AG04450 (cell line): ENCODE data around the gene HOXD8. TPM values are rescaled to one million over a fixed set of nuclear protein-coding genes. Genes with fewer than 3 reads are reported as not detected.

ENCODE experiments used
- CTCF ChIA-PET: fragments of 300-600, 350-600 bp; formaldehyde crosslinking; extraction: SDS; loops from one replicate; lab custom pipeline; 2022; ENCODE audit warnings: antibody characterized with exemption, inconsistent platforms; lab: Charles Lee
- POLR2A ChIA-PET: fragments of 350-600 bp; formaldehyde crosslinking; extraction: SDS; loops from one replicate; lab custom pipeline; 2021; ENCODE audit warnings: antibody characterized with exemption, inconsistent platforms; lab: Yijun Ruan, JAX
- DNase-seq: peaks from one replicate; pipeline ENCODE4 v3.0.0-alpha.2; 2011; ENCODE audit warnings: low read depth, low spot score
- H3K27ac ChIP-seq: one replicate; pipeline ENCODE4 v1.5.1; 2012; ENCODE audit warnings: low read depth, low read length, control low read depth
- H3K27me3 ChIP-seq: one replicate; pipeline ENCODE4 v1.6.0; 2012; ENCODE audit warnings: low read length; ENCODE audit not compliant: control insufficient read depth, insufficient read depth
- H3K4me3 ChIP-seq: 2 replicates; pipeline ENCODE4 v1.5.1; 2011; ENCODE audit warnings: mild to moderate bottlenecking, low read depth, low read length, control low read depth
- H3K9me3 ChIP-seq: 2 replicates; pipeline ENCODE4 v1.5.1; 2012; ENCODE audit warnings: low read length; ENCODE audit not compliant: control insufficient read depth, insufficient read depth
- CTCF ChIP-seq: IDR thresholded peaks from 2 replicates; pipeline ENCODE4 v1.5.1; 2011; ENCODE audit warnings: low read depth, low read length, control low read depth, inconsistent platforms
- polyA plus RNA-seq: library from polyadenylated mRNA; depleted of rRNA; stranded (reverse); fragments of >200 nt; gene quantifications from 2 replicates; pipeline ENCODE4 v1.2.3, GENCODE V29; 2011

HOXD8 gene
- polyA plus RNA-seq, 1 experiment, result not detected

GRCh38 chr2:176155356-176156044 is 26.0 kb downstream of the HOXD8 start:
- no peak for DNase-seq
- Histone ChIP-seq H3K4me3 (no peak overlapping the region), H3K27me3 (peaks cover 93% of the 10 kb centered on the region), H3K27ac (no peak overlapping the region), H3K9me3 (peaks cover 14% of the 10 kb centered on the region; the same call in 1 of the 2 replicates)
- TF ChIP-seq CTCF, result no peak
- CTCF ChIA-PET, result interaction anchor here (1.0 to 1.8 kb wide), 6 partner anchors 15 to 992 kb away, joined by 3 to 8 read pairs (median 4); no protein-coding TSS in a partner anchor
- POLR2A ChIA-PET, result no interaction called here

- peaks cover 92% of the 10 kb centered on the region for H3K27me3 ChIP-seq
- DNase-seq, result no peak
- no peak overlapping the region for H3K4me3 ChIP-seq
- TF ChIP-seq CTCF, result no peak
- CTCF ChIA-PET, result interaction anchor here (1.3 to 1.4 kb wide), 2 partner anchors 29 to 992 kb away, joined by 3 to 4 read pairs; no protein-coding TSS in a partner anchor
- POLR2A ChIA-PET, result no interaction called here
- H3K27ac ChIP-seq, result no peak overlapping the region
- H3K9me3 ChIP-seq, result peaks cover 9% of the 10 kb centered on the region; the same call in 1 of the 2 replicates
Measured at GRCh38 chr2:176156301-176156806, 26.8 kb downstream of the HOXD8 start.

GRCh38 chr2:176156807-176157498 is 27.4 kb downstream of the HOXD8 start, which contains the start of gene HOXD3:
Gene HOXD3 (plus strand): TSS chr2:176157307. CDS start chr2:176169115, 11,808 bp downstream.
- ChIA-PET CTCF (interaction anchor here (1.4 kb wide), 1 partner anchor 991 kb away, joined by 3 read pairs; no protein-coding TSS in a partner anchor), POLR2A (no interaction called here)
- no peak within 1 kb of the TSS for H3K27ac ChIP-seq
- no peak within 1 kb of the TSS for H3K4me3 ChIP-seq
- H3K9me3 ChIP-seq, result peaks cover 9% of the 10 kb centered on the region; the same call in 1 of the 2 replicates
- no peak for DNase-seq
- peaks cover 92% of the 10 kb centered on the region for H3K27me3 ChIP-seq
- no peak for TF ChIP-seq CTCF

GRCh38 chr2:176157499-176158185 is 28.1 kb downstream of the HOXD8 start:
- no peak for TF ChIP-seq CTCF
- ChIA-PET CTCF (interaction anchor here (0.7 kb wide), 1 partner anchor 396 kb away, joined by 11 read pairs; no protein-coding TSS in a partner anchor), POLR2A (no interaction called here)
- Histone ChIP-seq H3K4me3 (no peak overlapping the region), H3K9me3 (peaks cover 9% of the 10 kb centered on the region; the same call in 1 of the 2 replicates), H3K27ac (no peak overlapping the region), H3K27me3 (peaks cover 92% of the 10 kb centered on the region)
- DNase-seq, result no peak
